Stimulated activated CD8-positive, alpha-beta memory T cell treated with anti-CD3 and anti-CD28 coated beads, Interleukin-7, amount 100 ng/mL, for 1 hour (primary cell): Measurements from ENCODE around the gene WDR83.
A peak's percentile ranks its signal among the peaks of the same experiment; 100 is the strongest.

Experiments used
- DNase-seq, 2 donors: peaks; one replicate each; pipeline ENCODE4 v3.0.0-alpha.2; 2020; ENCODE audit warnings: low read depth in 2 of 2

The WDR83 gene

DNA sequence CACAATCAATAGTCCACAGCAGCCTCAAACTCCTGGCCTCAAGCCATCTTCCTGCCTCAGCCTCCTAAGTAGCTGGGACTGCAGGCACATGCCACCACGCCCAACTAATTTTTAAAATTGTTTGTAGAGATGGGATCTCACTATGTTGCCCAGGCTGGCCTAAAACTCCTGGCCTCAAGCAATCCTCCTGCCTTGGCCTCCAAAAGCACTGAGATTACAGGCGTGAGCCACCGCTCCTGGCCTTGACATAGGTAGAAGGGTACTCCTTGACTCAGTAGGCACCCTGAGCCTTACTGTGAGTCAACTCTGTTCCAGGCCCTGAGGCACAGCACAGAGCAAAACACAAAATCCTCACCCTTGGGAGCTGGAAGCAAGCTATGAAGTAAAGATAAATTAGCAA is 49.3 kb downstream of the WDR83 start:
- DNase-seq, result no peak

DNA sequence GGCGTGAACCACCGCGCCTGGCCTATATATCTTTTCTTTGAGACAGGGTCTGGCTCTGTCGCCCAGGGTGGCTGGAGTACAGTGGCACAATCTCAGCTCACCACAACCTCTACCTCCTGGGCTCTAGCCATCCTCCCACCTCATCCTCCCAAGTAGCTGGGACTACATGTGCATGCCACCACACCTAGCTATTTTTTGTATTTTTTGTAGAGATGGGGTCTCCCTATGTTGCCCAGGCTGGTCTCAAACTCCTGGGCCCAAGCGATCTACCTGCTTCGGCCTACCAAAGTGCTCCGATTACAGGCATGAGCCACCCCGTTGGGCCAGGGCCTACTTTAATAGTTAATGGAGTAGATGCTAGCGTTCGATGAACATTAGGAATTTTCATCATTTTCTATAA is 53.7 kb downstream of the WDR83 start:
- DNase-seq, result no peak

DNA sequence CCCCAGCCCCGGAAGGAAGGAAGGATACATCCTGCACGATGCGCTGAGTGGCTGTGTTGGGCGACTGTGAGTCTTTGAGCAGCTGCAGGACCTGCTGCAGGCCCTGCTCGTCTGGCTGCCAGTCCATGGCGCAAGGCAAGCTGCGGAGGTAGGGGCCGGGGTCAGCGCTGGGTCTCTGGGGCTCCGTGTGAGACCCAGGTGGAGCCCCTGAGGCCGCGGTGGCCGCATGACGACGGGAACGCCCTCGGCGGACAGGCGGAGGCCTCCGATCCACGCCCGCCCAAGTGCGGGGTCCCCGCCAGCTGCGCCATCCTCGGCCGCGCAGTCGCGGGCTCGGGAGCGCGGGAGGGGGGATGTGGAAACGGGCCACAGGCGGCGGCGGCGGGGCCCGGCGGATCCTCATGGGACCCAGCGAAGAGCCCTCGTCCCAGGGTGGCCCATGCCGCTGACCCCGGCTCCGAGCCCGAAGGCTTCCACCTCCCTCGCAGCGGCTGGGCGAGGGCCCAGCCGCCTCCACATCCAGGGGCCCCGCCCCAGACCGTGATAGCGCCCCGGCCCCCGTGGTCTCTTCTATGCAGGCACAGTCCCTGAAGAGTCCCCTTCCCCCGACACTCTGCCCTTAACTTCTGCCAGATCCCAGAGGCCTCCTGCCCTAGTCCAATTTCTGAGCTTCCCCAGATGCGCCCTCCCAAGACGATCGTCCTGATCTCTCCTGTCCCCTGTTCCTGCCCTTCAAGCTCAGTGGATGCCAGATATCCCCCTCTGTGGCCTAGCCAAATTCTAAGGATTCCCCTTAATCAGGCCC is 54.4 kb downstream of the WDR83 start:
- no peak for DNase-seq

DNA sequence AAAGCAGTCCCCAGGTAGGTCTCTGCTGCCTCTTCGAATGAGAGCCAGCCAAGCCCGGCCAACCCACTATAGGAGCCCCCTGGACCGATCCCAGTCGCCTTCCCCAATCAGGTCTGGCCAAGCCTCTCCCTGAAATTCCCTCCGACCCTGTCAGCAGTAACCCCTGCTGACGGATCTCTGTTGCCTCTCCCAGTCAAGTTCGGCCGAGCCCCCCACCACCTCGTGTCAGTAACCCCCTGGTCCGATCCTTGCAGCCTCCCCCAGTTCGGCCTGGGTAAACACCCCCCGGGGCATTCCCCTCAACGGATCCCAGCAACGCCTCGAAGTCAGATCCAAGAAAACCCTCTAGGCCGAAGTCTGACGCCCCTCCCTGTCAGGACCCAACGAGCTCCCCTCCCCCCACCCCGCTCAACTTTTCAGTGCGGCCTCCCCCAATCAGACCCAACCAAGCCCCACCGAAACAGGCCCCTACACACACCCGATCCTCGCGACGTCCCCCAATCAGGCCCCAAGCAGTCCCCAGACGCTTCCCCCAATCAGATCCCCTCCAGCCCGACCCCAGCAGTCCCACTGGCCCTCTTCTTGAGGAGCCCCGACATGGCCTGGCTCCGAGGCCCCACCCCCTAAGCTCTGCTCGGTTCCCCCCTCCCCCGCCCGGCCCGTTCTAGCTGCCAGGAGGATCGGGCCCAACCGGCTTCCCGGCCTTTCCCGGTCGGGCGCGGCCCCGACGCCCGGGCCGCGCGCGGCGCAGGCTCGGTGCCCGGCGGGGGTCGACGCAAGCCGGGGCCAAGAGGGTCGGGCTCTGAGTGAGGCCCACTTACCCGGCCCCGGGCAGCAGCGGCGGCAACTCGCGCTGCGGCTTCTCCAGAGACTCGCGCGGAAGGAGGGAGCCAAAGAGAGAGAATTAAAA is 55.3 kb downstream of the WDR83 start:
- DNase-seq, result no peak

DNA sequence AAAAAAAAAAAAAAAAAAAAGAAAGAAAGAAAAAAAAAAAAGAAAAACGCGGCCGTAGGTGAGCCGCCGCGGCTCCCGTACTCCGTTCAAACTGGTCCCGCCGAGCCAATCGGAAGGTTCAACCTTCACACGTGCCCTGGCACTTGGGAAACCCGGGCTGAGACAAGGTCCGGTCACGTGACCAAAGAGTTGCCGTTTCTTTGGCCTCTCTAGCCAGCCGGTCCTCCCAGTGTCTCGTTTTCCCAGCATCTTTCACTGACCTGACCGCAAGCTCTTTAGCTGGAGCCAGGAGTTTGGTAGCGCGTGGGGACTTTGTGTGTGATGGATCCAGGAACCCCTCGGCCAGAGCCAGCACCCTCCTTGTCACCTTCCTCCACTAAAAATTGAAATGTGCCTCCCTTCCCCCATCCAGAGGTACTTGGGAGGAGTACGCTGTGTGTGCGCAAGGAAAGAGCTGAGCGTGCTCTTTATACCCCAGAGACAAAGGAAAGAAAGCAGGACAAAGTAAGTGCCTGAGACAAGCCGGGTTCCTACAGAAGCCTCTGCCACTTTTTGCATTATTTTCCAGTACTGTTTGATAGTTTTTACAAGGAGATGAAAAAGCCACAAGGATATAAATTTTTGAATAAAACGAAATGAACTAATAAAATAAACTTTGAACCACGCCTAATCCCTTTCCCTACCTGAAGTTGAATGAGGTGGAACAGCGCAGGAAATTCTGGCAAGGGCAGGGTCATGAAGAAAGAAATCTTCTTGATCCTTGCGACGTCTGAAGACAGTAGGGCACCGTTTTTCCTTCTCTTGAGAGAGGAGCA is 56.2 kb downstream of the WDR83 start:
- DNase-seq, result peak; percentile 80 to 84

DNA sequence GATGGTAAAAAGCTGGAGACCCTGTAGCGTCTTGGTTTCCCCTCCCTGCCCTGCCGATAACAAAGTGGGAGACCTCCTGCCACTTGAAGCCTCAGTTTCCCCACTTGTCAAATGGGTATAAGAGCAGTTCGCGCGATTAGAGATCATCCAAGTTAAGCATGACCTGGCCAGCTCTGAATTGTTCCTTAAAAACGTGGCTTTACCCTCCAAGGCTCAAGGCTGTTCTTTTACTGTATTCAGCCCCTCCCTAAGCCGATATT is 56.7 kb downstream of the WDR83 start:
- no peak for DNase-seq

DNA sequence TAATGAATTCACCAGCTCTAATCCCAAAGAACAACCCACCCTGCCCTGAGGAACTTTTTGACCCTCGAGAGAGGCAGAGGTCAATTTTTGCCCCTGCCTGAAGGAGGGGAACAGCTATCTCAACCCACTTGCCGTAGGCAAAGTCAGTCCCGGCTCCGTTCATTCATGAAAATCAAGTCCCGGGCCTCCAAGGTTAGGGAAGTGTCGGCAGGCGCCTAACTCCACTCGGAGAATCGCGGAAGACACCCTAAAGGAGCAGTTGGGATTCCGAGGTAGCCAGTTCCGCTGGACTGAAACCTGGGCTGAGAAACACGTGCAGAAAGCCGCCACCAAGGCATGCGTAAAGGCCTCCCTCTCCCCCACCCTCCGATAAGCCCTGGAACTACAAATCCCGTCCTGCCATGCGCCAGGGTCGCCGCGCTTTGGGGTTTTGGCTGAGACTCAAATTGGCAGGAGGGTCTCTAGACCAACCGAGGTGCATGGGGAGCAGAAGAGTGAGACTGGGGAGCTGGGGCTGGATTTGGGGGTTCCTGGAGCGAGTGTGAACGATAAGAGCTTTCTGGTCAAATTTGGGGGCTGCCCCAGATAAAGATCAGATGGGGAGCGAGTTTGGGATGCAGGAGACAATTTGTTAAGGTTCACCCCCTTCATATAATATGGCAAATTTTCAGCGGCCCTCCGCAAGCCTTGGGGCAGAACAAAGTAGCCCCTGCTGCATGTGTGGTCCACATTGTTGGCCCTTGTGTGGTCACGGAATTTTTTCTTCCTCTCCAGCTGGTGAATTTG is 57.2 kb downstream of the WDR83 start, which contains the start of gene TNPO2:
Gene TNPO2 (minus strand): TSS at position 292 of the 786 bp plus-strand sequence. CDS start 2,955 bp downstream, outside the sequence.
- peak in 1 of 2 donors; percentile 41 for DNase-seq
